Mucosa of descending colon (tissue), 3 donors: ENCODE results near the gene KLF18. TPM values are rescaled to one million over a fixed set of nuclear protein-coding genes. Genes with fewer than 3 reads are reported as not detected.
A peak's percentile ranks its signal among the peaks of the same experiment; 100 is the strongest.

Experiments
- ATAC-seq: fragments of 200-7000 bp; cut with Tn5 transposase; one replicate; pipeline ENCODE4 v1.9.1; 2020; ENCODE audit warnings: mild to moderate bottlenecking, moderate library complexity
- DNase-seq, 3 donors: peaks; one replicate each; pipeline ENCODE4 v3.0.0-alpha.2; 2020
- H3K36me3 ChIP-seq: fragments of 200-600 bp; one replicate; pipeline ENCODE4 v1.8.0; 2021; ENCODE audit warnings: low read depth, mild to moderate bottlenecking
- H3K4me1 ChIP-seq: fragments of 200-600 bp; one replicate; pipeline ENCODE4 v1.8.0; 2021; ENCODE audit warnings: low read depth, mild to moderate bottlenecking
- H3K4me3 ChIP-seq: fragments of 200-600 bp; one replicate; pipeline ENCODE4 v1.8.0; 2021; ENCODE audit warnings: mild to moderate bottlenecking
- H3K9me3 ChIP-seq: fragments of 200-600 bp; one replicate; pipeline ENCODE4 v1.8.0; 2021; ENCODE audit warnings: mild to moderate bottlenecking
- intact Hi-C, 2 donors: fragments of 100-400 bp; cut with DNase I in 1 of 2; cut with micrococcal nuclease in 1 of 2; formaldehyde crosslinking; loops; one replicate each; pipeline versions ENCODE4 v1.11.0 to v1.11.1; 2022; cut with DNase I, micrococcal nuclease
- total RNA-seq, 3 donors: library from RNA; stranded (reverse); fragmentation: NEBNext Ultra II Directional in 2 of 3; extraction: Animal tissue kit (Norgen Biotek cat#: 25700) in 2 of 3; gene quantifications; one replicate each; pipeline versions ENCODE4 v1.2.1 to v1.2.4, GENCODE V29; 2021 to 2023
- TF ChIP-seq, protein P1 (sequence below): fragments of 200-600 bp; IDR thresholded peaks from one replicate; pipeline ENCODE4 v1.8.0; 2022; ENCODE audit warnings: antibody characterized with exemption, mild to moderate bottlenecking
- donor health status: DM: no; HTN: no; CAD: no; lungs with moderate emphysema.
- donor health status: DM: no; HTN: no; CAD: no.
- donor health status: DM: no; HTN: yes; CAD: no.

Gene KLF18
- total RNA-seq, 3 donors from 2014 or later, result not detected

- no peak for DNase-seq
- intact Hi-C loops, result no loop called here
- H3K4me1 ChIP-seq, result no peaks in the 10 kb centered on the region
- H3K9me3 ChIP-seq, result no peaks in the 10 kb centered on the region
- ATAC-seq, result no peak
- no peaks in the 10 kb centered on the region for H3K36me3 ChIP-seq
- TF ChIP-seq, protein P1, sequence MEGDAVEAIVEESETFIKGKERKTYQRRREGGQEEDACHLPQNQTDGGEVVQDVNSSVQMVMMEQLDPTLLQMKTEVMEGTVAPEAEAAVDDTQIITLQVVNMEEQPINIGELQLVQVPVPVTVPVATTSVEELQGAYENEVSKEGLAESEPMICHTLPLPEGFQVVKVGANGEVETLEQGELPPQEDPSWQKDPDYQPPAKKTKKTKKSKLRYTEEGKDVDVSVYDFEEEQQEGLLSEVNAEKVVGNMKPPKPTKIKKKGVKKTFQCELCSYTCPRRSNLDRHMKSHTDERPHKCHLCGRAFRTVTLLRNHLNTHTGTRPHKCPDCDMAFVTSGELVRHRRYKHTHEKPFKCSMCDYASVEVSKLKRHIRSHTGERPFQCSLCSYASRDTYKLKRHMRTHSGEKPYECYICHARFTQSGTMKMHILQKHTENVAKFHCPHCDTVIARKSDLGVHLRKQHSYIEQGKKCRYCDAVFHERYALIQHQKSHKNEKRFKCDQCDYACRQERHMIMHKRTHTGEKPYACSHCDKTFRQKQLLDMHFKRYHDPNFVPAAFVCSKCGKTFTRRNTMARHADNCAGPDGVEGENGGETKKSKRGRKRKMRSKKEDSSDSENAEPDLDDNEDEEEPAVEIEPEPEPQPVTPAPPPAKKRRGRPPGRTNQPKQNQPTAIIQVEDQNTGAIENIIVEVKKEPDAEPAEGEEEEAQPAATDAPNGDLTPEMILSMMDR, result no peak
- H3K4me3 ChIP-seq, result no peak overlapping the region
These were observed 40.1 kb downstream of the KLF18 start for GRCh38 chr1:44101328-44101727.

DNA sequence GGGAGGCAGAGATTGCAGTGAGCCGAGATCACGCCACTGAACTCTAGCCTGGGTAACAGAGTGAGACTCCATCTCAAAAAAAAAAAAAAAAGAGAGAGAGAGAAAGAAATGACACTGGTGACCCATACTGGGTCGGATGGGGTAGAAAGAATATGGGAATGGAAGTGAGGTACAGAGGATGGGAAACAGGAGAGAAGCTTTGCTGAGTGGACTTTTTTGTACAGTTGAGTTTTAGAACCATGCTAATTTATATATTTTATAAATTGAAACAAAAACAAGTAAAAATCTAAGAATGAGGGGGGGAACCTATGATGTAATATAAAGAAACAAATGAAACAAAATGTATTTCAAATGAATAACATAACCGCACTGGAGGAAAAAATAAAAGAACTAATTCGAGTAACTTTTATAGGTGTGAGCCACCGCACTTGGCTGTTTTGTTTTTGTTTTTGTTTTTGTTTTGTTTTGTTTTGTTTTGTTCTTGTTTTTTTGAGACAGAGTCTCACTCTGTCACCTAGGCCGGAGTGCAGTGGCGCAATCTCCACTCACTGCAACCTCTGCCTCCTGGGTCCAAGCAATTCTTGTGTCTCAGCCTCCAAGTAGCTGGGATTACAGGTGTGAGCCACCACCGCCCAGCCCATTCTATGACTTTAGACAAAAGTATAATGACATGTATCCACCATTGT lies 41.1 kb downstream of the KLF18 start:
- ATAC-seq, result no peak
- TF ChIP-seq, protein P1, result no peak
- no peak overlapping the region for H3K4me3 ChIP-seq
- H3K9me3 ChIP-seq, result no peaks in the 10 kb centered on the region
- intact Hi-C loops, result no loop called here
- no peaks in the 10 kb centered on the region for H3K36me3 ChIP-seq
- no peaks in the 10 kb centered on the region for H3K4me1 ChIP-seq
- no peak for DNase-seq

DNA sequence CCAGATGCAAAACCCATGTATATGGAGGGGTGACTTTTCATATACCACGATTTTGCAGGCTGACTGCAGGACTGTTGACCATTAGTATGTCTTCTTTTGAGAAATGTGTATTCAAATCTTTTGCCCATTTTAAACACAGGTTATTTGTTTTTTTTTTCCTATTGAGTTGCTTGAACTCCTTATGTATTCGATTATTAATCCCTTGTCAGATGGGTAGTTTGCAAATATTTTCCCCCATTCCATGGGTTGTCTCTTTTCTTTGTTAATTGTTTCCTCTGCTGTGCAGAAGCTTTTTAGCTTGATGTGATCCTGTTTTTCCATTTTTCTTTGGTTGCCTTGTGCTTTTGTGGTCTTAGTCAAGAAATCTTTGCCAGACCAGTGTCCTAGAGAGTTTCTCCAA lies 47.4 kb downstream of the KLF18 start:
- no peak for DNase-seq
- Histone ChIP-seq H3K4me3 (no peak overlapping the region), H3K4me1 (no peaks in the 10 kb centered on the region), H3K36me3 (no peaks in the 10 kb centered on the region), H3K9me3 (no peaks in the 10 kb centered on the region)
- TF ChIP-seq, protein P1, result no peak
- no peak for ATAC-seq
- intact Hi-C loops, result no loop called here

- no peaks in the 10 kb centered on the region for H3K9me3 ChIP-seq
These were observed 50.8 kb downstream of the KLF18 start for GRCh38 chr1:44090429-44091252.

GRCh38 chr1:44089371-44090048 lies 51.9 kb downstream of the KLF18 start:
- TF ChIP-seq, protein P1, result no peak
- Histone ChIP-seq H3K4me3 (no peak overlapping the region), H3K36me3 (no peaks in the 10 kb centered on the region), H3K9me3 (no peaks in the 10 kb centered on the region), H3K4me1 (no peaks in the 10 kb centered on the region)
- ATAC-seq, result peak; percentile 78
- no peak for DNase-seq
- intact Hi-C loops, result no loop called here

More at GRCh38 chr1:44090429-44091252, 50.8 kb downstream of the KLF18 start:
- Histone ChIP-seq H3K4me1 (no peaks in the 10 kb centered on the region), H3K4me3 (no peak overlapping the region), H3K36me3 (no peaks in the 10 kb centered on the region)
- intact Hi-C loops, result no loop called here
- DNase-seq, result no peak
- ATAC-seq, result no peak
- TF ChIP-seq, protein P1, result no peak

Other genes with a start within 250 kb of the KLF18 start
- gene ARTN, start 207.8 kb downstream of the KLF18 start, total RNA-seq, result 10 to 100 TPM in 1 of 3 donors, 1 to 10 TPM in 2; 6.9 to 14.2 (median 7.4) TPM
- 10 to 100 TPM; 21.5 to 32.6 (median 22.3) TPM for gene IPO13, start 194.7 kb downstream of the KLF18 start, total RNA-seq
- gene DPH2, start 171.6 kb downstream of the KLF18 start, total RNA-seq, result 10 to 100 TPM; 16.5 to 23.3 (median 17.9) TPM
- gene ATP6V0B, start 166.7 kb downstream of the KLF18 start, total RNA-seq, result 100 to 1,000 TPM; 116 to 184 (median 158) TPM
- 10 to 100 TPM; 20.0 to 33.6 (median 28.1) TPM for gene B4GALT2, start 162.4 kb downstream of the KLF18 start, total RNA-seq
- gene CCDC24, start 150.0 kb downstream of the KLF18 start, total RNA-seq, result 10 to 100 TPM; 13.4 to 19.6 (median 16.9) TPM
- gene SLC6A9, start 110.2 kb downstream of the KLF18 start, total RNA-seq, result 10 to 100 TPM; 21.1 to 52.5 (median 38.1) TPM
- under 1 TPM in 1 of 3 donors, not detected in 2; 0.13 TPM for gene KLF17, start 22.8 kb downstream of the KLF18 start, total RNA-seq
- gene DMAP1, start 71.8 kb upstream of the KLF18 start, total RNA-seq, result 10 to 100 TPM; 40.8 to 52.0 (median 44.0) TPM
- gene ERI3, start 213.6 kb upstream of the KLF18 start, total RNA-seq, result 10 to 100 TPM; 35.6 to 42.1 (median 36.4) TPM